A549 (cell line): Measurements from ENCODE around the gene POLK.

Experiments used
- CBX2 ChIP-seq: fragments of 200-600 bp; sonication (generic); IDR thresholded peaks from 2 replicates; pipeline ENCODE4 v1.6.1; 2016; ENCODE audit warnings: low read depth, mild to moderate bottlenecking, borderline replicate concordance
- EP300 ChIP-seq, 2 experiments: fragments of >200 bp; sonication (Bioruptor Twin); formaldehyde crosslinking; IDR thresholded peaks; 2 replicates in 1 of 2; 3 replicates in 1 of 2; pipeline ENCODE4 v1.6.1; 2016 to 2017
- HOXA7 ChIP-seq: fragments of 250-450 bp; sonication (Bioruptor Pico); IDR thresholded peaks from 2 replicates; pipeline ENCODE4 v1.5.0; 2020; ENCODE audit warnings: mild to moderate bottlenecking, moderate library complexity
- HOXB13 ChIP-seq: fragments of 250-450 bp; sonication (Bioruptor Pico); IDR thresholded peaks from 2 replicates; pipeline ENCODE4 v1.5.0; 2020; ENCODE audit warnings: low read depth, mild to moderate bottlenecking, moderate library complexity
- KDM5A ChIP-seq: fragments of 200-600 bp; sonication (generic); IDR thresholded peaks from 2 replicates; pipeline ENCODE4 v1.6.1; 2016; ENCODE audit warnings: antibody characterized with exemption, mild to moderate bottlenecking
- MAFK ChIP-seq: fragments of 450-650 bp; IDR thresholded peaks from 2 replicates; pipeline ENCODE4 v1.6.1; 2014; ENCODE audit not compliant: partially characterized antibody
- MAZ ChIP-seq: fragments of 150-350 bp; IDR thresholded peaks from 2 replicates; pipeline ENCODE4 v1.6.1; 2014; ENCODE audit warnings: antibody characterized with exemption, low read depth, low read length, borderline replicate concordance
- POLR2A ChIP-seq: IDR thresholded peaks from 2 replicates; pipeline ENCODE4 v1.6.1; 2012; ENCODE audit warnings: mild to moderate bottlenecking, low read length
- SREBF2 ChIP-seq: fragments of 450-650 bp; IDR thresholded peaks from 2 replicates; pipeline ENCODE4 v1.6.1; 2014; ENCODE audit warnings: mild to moderate bottlenecking, moderate library complexity
- TF ChIP-seq, protein P1 (sequence below): IDR thresholded peaks from 2 replicates; pipeline ENCODE4 v1.6.1; 2012; ENCODE audit warnings: low read depth, borderline replicate concordance
- TF ChIP-seq, protein P2 (sequence below): fragments of >200 bp; sonication (Bioruptor Twin); formaldehyde crosslinking; IDR thresholded peaks from 3 replicates; pipeline ENCODE4 v1.5.1; 2016
- TF ChIP-seq, protein P3 (sequence below): IDR thresholded peaks from 2 replicates; pipeline ENCODE4 v1.6.1; 2012
- TF ChIP-seq, protein P4 (sequence below): fragments of 450-650 bp; IDR thresholded peaks from 2 replicates; pipeline ENCODE4 v1.6.1; 2014; ENCODE audit warnings: antibody characterized with exemption

DNA sequence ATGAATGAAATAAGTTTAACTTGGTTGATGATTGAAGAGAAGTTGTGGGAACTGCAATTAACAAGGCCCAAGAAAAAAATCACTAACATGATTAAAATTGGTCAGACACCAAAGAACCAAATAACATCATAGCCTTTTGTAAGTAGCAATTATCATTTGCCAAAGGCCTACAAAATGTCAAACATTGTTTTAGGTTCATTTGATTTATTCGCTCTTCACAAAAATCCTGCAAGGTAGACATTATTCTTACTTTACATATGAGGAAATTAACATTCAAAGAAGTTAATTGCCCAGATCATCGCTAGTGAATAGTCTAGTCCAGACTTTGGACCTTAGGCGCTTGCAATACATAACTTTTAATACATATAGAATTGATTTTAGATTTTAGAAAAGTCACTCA, 2.6 kb downstream of the POLK start:
- TF ChIP-seq SREBF2 (no peak), HOXB13 (CRISPR knock-in tag) (no peak), POLR2A (no peak), EP300 (IDR thresholded peaks at IDR 0.05) (no peak), MAFK (peak; percentile 36), KDM5A (no peak), CBX2 (no peak), HOXA7 (CRISPR knock-in tag) (no peak), MAZ (no peak)
- TF ChIP-seq, protein P1, sequence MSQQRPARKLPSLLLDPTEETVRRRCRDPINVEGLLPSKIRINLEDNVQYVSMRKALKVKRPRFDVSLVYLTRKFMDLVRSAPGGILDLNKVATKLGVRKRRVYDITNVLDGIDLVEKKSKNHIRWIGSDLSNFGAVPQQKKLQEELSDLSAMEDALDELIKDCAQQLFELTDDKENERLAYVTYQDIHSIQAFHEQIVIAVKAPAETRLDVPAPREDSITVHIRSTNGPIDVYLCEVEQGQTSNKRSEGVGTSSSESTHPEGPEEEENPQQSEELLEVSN: no peak
- TF ChIP-seq, protein P2, sequence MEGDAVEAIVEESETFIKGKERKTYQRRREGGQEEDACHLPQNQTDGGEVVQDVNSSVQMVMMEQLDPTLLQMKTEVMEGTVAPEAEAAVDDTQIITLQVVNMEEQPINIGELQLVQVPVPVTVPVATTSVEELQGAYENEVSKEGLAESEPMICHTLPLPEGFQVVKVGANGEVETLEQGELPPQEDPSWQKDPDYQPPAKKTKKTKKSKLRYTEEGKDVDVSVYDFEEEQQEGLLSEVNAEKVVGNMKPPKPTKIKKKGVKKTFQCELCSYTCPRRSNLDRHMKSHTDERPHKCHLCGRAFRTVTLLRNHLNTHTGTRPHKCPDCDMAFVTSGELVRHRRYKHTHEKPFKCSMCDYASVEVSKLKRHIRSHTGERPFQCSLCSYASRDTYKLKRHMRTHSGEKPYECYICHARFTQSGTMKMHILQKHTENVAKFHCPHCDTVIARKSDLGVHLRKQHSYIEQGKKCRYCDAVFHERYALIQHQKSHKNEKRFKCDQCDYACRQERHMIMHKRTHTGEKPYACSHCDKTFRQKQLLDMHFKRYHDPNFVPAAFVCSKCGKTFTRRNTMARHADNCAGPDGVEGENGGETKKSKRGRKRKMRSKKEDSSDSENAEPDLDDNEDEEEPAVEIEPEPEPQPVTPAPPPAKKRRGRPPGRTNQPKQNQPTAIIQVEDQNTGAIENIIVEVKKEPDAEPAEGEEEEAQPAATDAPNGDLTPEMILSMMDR: no peak
- TF ChIP-seq, protein P3, sequence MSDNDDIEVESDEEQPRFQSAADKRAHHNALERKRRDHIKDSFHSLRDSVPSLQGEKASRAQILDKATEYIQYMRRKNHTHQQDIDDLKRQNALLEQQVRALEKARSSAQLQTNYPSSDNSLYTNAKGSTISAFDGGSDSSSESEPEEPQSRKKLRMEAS: no peak
- TF ChIP-seq, protein P4, sequence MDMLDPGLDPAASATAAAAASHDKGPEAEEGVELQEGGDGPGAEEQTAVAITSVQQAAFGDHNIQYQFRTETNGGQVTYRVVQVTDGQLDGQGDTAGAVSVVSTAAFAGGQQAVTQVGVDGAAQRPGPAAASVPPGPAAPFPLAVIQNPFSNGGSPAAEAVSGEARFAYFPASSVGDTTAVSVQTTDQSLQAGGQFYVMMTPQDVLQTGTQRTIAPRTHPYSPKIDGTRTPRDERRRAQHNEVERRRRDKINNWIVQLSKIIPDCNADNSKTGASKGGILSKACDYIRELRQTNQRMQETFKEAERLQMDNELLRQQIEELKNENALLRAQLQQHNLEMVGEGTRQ: no peak
